GM23338 (cell line): ENCODE measurements around the gene GNPTAB. TPM values are rescaled to one million over a fixed set of nuclear protein-coding genes. Genes with fewer than 3 reads are reported as not detected.

ENCODE experiments used
- ATAC-seq: fragments of 200-7000 bp; cut with Tn5 transposase; 3 replicates; pipeline ENCODE4 v1.9.1; 2020
- DNase-seq: peaks from one replicate; pipeline ENCODE4 v3.0.0-alpha.2; 2015; ENCODE audit warnings: low spot score
- H2AFZ ChIP-seq: fragments of 200-600 bp; sonication (generic); 2 replicates; pipeline ENCODE4 v1.8.0; 2016; ENCODE audit warnings: antibody characterized with exemption, mild to moderate bottlenecking, moderate library complexity
- H3F3A ChIP-seq: fragments of 200-600 bp; sonication (generic); replicated peaks from 2 replicates; pipeline ENCODE4 v1.8.0; 2017; ENCODE audit warnings: antibody characterized with exemption, mixed run types, low read depth
- H3K27ac ChIP-seq: fragments of 200-600 bp; sonication (generic); 2 replicates; pipeline ENCODE4 v1.6.1; 2016; ENCODE audit warnings: low read depth
- H3K27me3 ChIP-seq: fragments of 200-600 bp; sonication (generic); 2 replicates; pipeline ENCODE4 v1.8.0; 2016; ENCODE audit warnings: mild to moderate bottlenecking, mixed run types, moderate library complexity; ENCODE audit not compliant: insufficient read depth
- H3K36me3 ChIP-seq: fragments of 200-600 bp; sonication (generic); 2 replicates; pipeline ENCODE4 v1.8.0; 2016; ENCODE audit warnings: mild to moderate bottlenecking; ENCODE audit not compliant: insufficient read depth
- H3K4me1 ChIP-seq: fragments of 200-600 bp; sonication (generic); 2 replicates; pipeline ENCODE4 v1.8.0; 2016; ENCODE audit warnings: mild to moderate bottlenecking, moderate library complexity; ENCODE audit not compliant: insufficient read depth
- H3K4me2 ChIP-seq: fragments of 200-600 bp; sonication (generic); 2 replicates; pipeline ENCODE4 v1.7.1; 2017; ENCODE audit warnings: mixed run types
- H3K4me3 ChIP-seq: fragments of 200-600 bp; sonication (generic); 2 replicates; pipeline ENCODE4 v1.6.1; 2016; ENCODE audit warnings: mixed run types
- H3K79me2 ChIP-seq: fragments of 200-600 bp; sonication (generic); replicated peaks from 2 replicates; pipeline ENCODE4 v1.8.0; 2017; ENCODE audit warnings: mild to moderate bottlenecking; ENCODE audit not compliant: insufficient read depth
- H3K9me2 ChIP-seq: fragments of 200-600 bp; sonication (generic); 2 replicates; pipeline ENCODE4 v1.8.0; 2017; ENCODE audit not compliant: insufficient read depth
- H4K20me1 ChIP-seq: fragments of 200-600 bp; sonication (generic); replicated peaks from 2 replicates; pipeline ENCODE4 v1.8.0; 2017; ENCODE audit warnings: mild to moderate bottlenecking; ENCODE audit not compliant: insufficient read depth
- H3K27ac Mint-ChIP-seq: 2 replicates; pipeline ENCODE4 v1.8.0; 2020; ENCODE audit warnings: inconsistent platforms, mild to moderate bottlenecking, moderate library complexity, mixed read lengths
- H3K27me3 Mint-ChIP-seq: 3 replicates; pipeline ENCODE4 v1.8.0; 2022; ENCODE audit warnings: low read depth, mild to moderate bottlenecking, moderate library complexity, mixed read lengths, inconsistent platforms; ENCODE audit not compliant: insufficient read depth, poor library complexity
- H3K36me3 Mint-ChIP-seq: 3 replicates; pipeline ENCODE4 v1.8.0; 2021; ENCODE audit warnings: low read depth, mild to moderate bottlenecking, inconsistent platforms, moderate library complexity, mixed read lengths
- H3K4me1 Mint-ChIP-seq: 3 replicates; pipeline ENCODE4 v1.8.0; 2020; ENCODE audit warnings: mild to moderate bottlenecking, inconsistent platforms, mixed read lengths
- H3K4me3 Mint-ChIP-seq: 3 replicates; pipeline ENCODE4 v1.8.0; 2021; ENCODE audit warnings: moderate library complexity, mild to moderate bottlenecking, inconsistent platforms, mixed read lengths
- H3K9me3 Mint-ChIP-seq: 3 replicates; pipeline ENCODE4 v1.8.0; 2020; ENCODE audit warnings: moderate library complexity, mild to moderate bottlenecking, inconsistent platforms, mixed read lengths
- CREB1 ChIP-seq: fragments of 250-450 bp; sonication (Bioruptor Pico); IDR thresholded peaks from 2 replicates; pipeline ENCODE4 v1.5.0; 2020; ENCODE audit warnings: low read depth, mild to moderate bottlenecking, moderate library complexity
- CTCF ChIP-seq, 2 experiments: fragments of 200-600 bp in 1 of 2; sonication (generic) in 1 of 2; conservative IDR thresholded peaks; 2 replicates each; pipeline versions ENCODE4 v1.5.1 to v1.6.1; 2016 to 2017; ENCODE audit warnings: antibody characterized with exemption in 2 of 2, low read depth in 2 of 2, mild to moderate bottlenecking in 2 of 2, moderate library complexity in 1 of 2
- ETS1 ChIP-seq: IDR thresholded peaks from 2 replicates; pipeline ENCODE4 v1.6.1; 2016; ENCODE audit warnings: antibody characterized with exemption
- EZH2 ChIP-seq: fragments of 200-600 bp; sonication (generic); IDR thresholded peaks from one replicate; pipeline ENCODE4 v1.8.0; 2017; ENCODE audit warnings: antibody characterized with exemption, mild to moderate bottlenecking, low read depth; ENCODE audit not compliant: unreplicated experiment
- EZH2phosphoT487 ChIP-seq: fragments of 200-600 bp; sonication (generic); IDR thresholded peaks from one replicate; pipeline ENCODE4 v1.8.1; 2018; ENCODE audit warnings: antibody characterized with exemption; ENCODE audit not compliant: unreplicated experiment
- JUNB ChIP-seq: IDR thresholded peaks from one replicate; pipeline ENCODE4 v1.6.1; 2016; ENCODE audit warnings: antibody characterized with exemption; ENCODE audit not compliant: unreplicated experiment
- NANOG ChIP-seq: IDR thresholded peaks from 2 replicates; pipeline ENCODE4 v1.6.1; 2016; ENCODE audit warnings: antibody characterized with exemption, borderline replicate concordance
- POLR2AphosphoS5 ChIP-seq: IDR thresholded peaks from 2 replicates; pipeline ENCODE4 v1.6.1; 2016; ENCODE audit warnings: antibody characterized with exemption, low read depth
- REST ChIP-seq: IDR thresholded peaks from one replicate; pipeline ENCODE4 v1.6.1; 2018; ENCODE audit warnings: antibody characterized with exemption; ENCODE audit not compliant: unreplicated experiment
- STAT1 ChIP-seq: IDR thresholded peaks from one replicate; pipeline ENCODE4 v1.6.1; 2016; ENCODE audit warnings: antibody characterized with exemption; ENCODE audit not compliant: unreplicated experiment
- ZNF114 ChIP-seq: fragments of 250-450 bp; sonication (Bioruptor Pico); IDR thresholded peaks from 2 replicates; pipeline ENCODE4 v1.5.0; 2020; ENCODE audit warnings: mild to moderate bottlenecking, moderate library complexity
- ZNF331 ChIP-seq: fragments of 250-450 bp; sonication (Bioruptor Pico); IDR thresholded peaks from 2 replicates; pipeline ENCODE4 v1.5.0; 2020; ENCODE audit warnings: low read depth, mild to moderate bottlenecking, moderate library complexity
- ZNF462 ChIP-seq: fragments of 250-450 bp; sonication (Bioruptor Pico); IDR thresholded peaks from 2 replicates; pipeline ENCODE4 v1.5.0; 2020; ENCODE audit warnings: mild to moderate bottlenecking, moderate library complexity
- polyA plus RNA-seq: library from polyadenylated mRNA; unstranded; fragments of >200 nt; fragmentation: Nextera tagmentation; extraction: Ambion mirVana; gene quantifications from 2 replicates; pipeline ENCODE4 v1.2.1, GENCODE V29; 2016
- total RNA-seq: library from RNA; depleted of rRNA; stranded (reverse); fragments of >200 nt; shearing (Covaris generic); gene quantifications from 2 replicates; pipeline ENCODE4 v1.2.3, GENCODE V29; 2014

Gene GNPTAB
- total and polyA plus RNA-seq, 2 experiments from 2014 or later, result 23.6 to 58.3 TPM

- Histone ChIP-seq H3K9me2 (no peaks in the 10 kb centered on the region), H4K20me1 (no peaks in the 10 kb centered on the region; the same call in 1 of the 2 replicates), H3K4me1 (peaks cover 8% of the 10 kb centered on the region), H3K79me2 (no peaks in the 10 kb centered on the region), H3K4me3 (no peak overlapping the region), H3K4me2 (no peak overlapping the region), H3K27me3 (no peaks in the 10 kb centered on the region), H2AFZ (no peak overlapping the region), H3K27ac (no peak overlapping the region), H3K36me3 (peaks cover 6% of the 10 kb centered on the region; the same call in 1 of the 2 replicates), H3F3A (no peaks in the 10 kb centered on the region)
- ATAC-seq (no peak), DNase-seq (no peak)
- H3K9me3 Mint-ChIP-seq, result no peaks in the 10 kb centered on the region
- H3K4me1 Mint-ChIP-seq, result peaks cover 15% of the 10 kb centered on the region; the same call in 2 of the 3 replicates
- peaks cover 5% of the 10 kb centered on the region; the same call in 1 of the 3 replicates for H3K36me3 Mint-ChIP-seq
- H3K27ac Mint-ChIP-seq, result no peak overlapping the region
- peaks cover 4% of the 10 kb centered on the region for H3K27me3 Mint-ChIP-seq
- no peak overlapping the region for H3K4me3 Mint-ChIP-seq
- TF ChIP-seq POLR2AphosphoS5 (no peak), ZNF114 (CRISPR knock-in tag) (no peak), EZH2phosphoT487 (no peak), ETS1 (no peak), REST (no peak), CTCF (conservative IDR thresholded peaks at IDR 0.05; ENCODE audit: low read depth in 2 of 2) (no peak), CREB1 (CRISPR knock-in tag) (no peak), ZNF331 (CRISPR knock-in tag) (no peak), JUNB (no peak), NANOG (no peak), ZNF462 (no peak), STAT1 (no peak), EZH2 (no peak)
These were observed 84.1 kb downstream of the GNPTAB start for GRCh38 chr12:101746661-101747060.
